Measurements from ENCODE around the gene NRXN3. TPM values are rescaled to one million over a fixed set of nuclear protein-coding genes. Genes with fewer than 3 reads are reported as not detected.
A peak's percentile ranks its signal among the peaks of the same experiment; 100 is the strongest.

The NRXN3 gene
- total RNA-seq, 4 donors from 2014 or later = 4.1 to 11.9 (median 5.8) TPM

GRCh38 chr14:78683206-78683605 is 513.0 kb downstream of the NRXN3 start:
- 56 to 79% methylated on average over 5 of the region's 5 CpGs for WGBS, 2 donors (ENCODE audit: low coverage in 1 of 2)
- Histone ChIP-seq H3K4me1 (no peaks in the 10 kb centered on the region), H3K9me3 (no peaks in the 10 kb centered on the region), H3K4me3 (no peak overlapping the region), H3K36me3 (no peaks in the 10 kb centered on the region), H3K27me3 (no peaks in the 10 kb centered on the region), H3K27ac (no peak overlapping the region)
- intact Hi-C loops (cut with DNase I; ENCODE audit: low total_unique reads) = no loop called here
- TF ChIP-seq EP300 (IDR thresholded peaks at IDR 0.05; ENCODE audit: low read depth) (no peak), POLR2A (IDR thresholded peaks at IDR 0.05) (no peak), POLR2AphosphoS5 (IDR thresholded peaks at IDR 0.05) (no peak)
- TF ChIP-seq, protein P1, sequence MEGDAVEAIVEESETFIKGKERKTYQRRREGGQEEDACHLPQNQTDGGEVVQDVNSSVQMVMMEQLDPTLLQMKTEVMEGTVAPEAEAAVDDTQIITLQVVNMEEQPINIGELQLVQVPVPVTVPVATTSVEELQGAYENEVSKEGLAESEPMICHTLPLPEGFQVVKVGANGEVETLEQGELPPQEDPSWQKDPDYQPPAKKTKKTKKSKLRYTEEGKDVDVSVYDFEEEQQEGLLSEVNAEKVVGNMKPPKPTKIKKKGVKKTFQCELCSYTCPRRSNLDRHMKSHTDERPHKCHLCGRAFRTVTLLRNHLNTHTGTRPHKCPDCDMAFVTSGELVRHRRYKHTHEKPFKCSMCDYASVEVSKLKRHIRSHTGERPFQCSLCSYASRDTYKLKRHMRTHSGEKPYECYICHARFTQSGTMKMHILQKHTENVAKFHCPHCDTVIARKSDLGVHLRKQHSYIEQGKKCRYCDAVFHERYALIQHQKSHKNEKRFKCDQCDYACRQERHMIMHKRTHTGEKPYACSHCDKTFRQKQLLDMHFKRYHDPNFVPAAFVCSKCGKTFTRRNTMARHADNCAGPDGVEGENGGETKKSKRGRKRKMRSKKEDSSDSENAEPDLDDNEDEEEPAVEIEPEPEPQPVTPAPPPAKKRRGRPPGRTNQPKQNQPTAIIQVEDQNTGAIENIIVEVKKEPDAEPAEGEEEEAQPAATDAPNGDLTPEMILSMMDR (IDR thresholded peaks at IDR 0.05) = no peak
- in situ Hi-C loops (cut with MboI; ENCODE audit: low pct_ligation_motif_present in 1 of 4, low pct_unique_long_range_greater_than_20kb in 1 of 4, low sequenced_read_pairs in 3 of 4) = no loop called here
- DNase-seq = no peak

GRCh38 chr14:78683981-78684380 is 513.8 kb downstream of the NRXN3 start:
- in situ Hi-C loops (cut with MboI; ENCODE audit: low pct_ligation_motif_present in 1 of 4, low pct_unique_long_range_greater_than_20kb in 1 of 4, low sequenced_read_pairs in 3 of 4) (no loop called here), intact Hi-C loops (cut with DNase I; ENCODE audit: low total_unique reads) (no loop called here)
- Histone ChIP-seq H3K27ac (no peak overlapping the region), H3K4me1 (no peaks in the 10 kb centered on the region), H3K36me3 (no peaks in the 10 kb centered on the region), H3K27me3 (no peaks in the 10 kb centered on the region), H3K4me3 (no peak overlapping the region), H3K9me3 (no peaks in the 10 kb centered on the region)
- WGBS, 2 donors (ENCODE audit: low coverage in 1 of 2) = 38% methylated on average over 1 of the region's 1 CpG; no CpG with 5 or more reads in 1 of the 2 donors
- TF ChIP-seq POLR2A (IDR thresholded peaks at IDR 0.05) (no peak), EP300 (IDR thresholded peaks at IDR 0.05; ENCODE audit: low read depth) (no peak), POLR2AphosphoS5 (IDR thresholded peaks at IDR 0.05) (no peak)
- TF ChIP-seq, protein P1 (IDR thresholded peaks at IDR 0.05) = no peak
- DNase-seq = no peak

DNA sequence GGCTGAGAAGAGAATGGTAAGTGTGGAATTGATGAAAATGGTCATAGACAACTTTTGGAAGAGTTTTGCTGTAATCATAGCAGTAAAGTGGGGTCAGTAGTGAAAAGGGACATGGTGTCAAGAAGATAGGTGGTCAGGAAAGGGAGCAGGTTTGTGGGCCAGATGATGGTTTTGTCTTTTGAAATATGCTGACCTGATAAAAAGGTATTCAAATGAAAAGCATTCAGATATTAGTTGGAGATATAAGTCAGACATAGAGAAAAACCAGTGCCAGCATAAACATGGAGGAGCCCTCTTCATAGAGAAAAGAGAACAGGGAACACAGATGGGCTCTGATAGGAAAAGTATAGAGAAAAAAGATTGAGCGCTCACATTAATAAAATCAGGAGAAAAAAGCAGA is 518.3 kb downstream of the NRXN3 start:
- H3K27me3 ChIP-seq = no peaks in the 10 kb centered on the region
- H3K4me3 ChIP-seq = no peak overlapping the region
- WGBS, 2 donors (ENCODE audit: low coverage in 1 of 2) = 70 to 83% methylated on average over 1 of the region's 1 CpG
- no peaks in the 10 kb centered on the region for H3K9me3 ChIP-seq
- in situ Hi-C loops (cut with MboI; ENCODE audit: low pct_ligation_motif_present in 1 of 4, low pct_unique_long_range_greater_than_20kb in 1 of 4, low sequenced_read_pairs in 3 of 4) (no loop called here), intact Hi-C loops (cut with DNase I; ENCODE audit: low total_unique reads) (no loop called here)
- no peaks in the 10 kb centered on the region for H3K36me3 ChIP-seq
- peaks cover 0 to 8% (median 0%) of the 10 kb centered on the region in 4 donors for H3K4me1 ChIP-seq
- TF ChIP-seq EP300 (IDR thresholded peaks at IDR 0.05; ENCODE audit: low read depth) = no peak
- no peak for TF ChIP-seq POLR2AphosphoS5 (IDR thresholded peaks at IDR 0.05)
- no peak for TF ChIP-seq POLR2A (IDR thresholded peaks at IDR 0.05)
- no peak for DNase-seq
- no peak overlapping the region for H3K27ac ChIP-seq

GRCh38 chr14:78690836-78691235 is 520.7 kb downstream of the NRXN3 start:
- 54 to 63% methylated on average over 2 of the region's 2 CpGs for WGBS, 2 donors (ENCODE audit: low coverage in 1 of 2)
- H3K9me3 ChIP-seq = no peaks in the 10 kb centered on the region
- H3K4me1 ChIP-seq = peaks cover 0 to 8% (median 0%) of the 10 kb centered on the region in 4 donors
- H3K27me3 ChIP-seq = no peaks in the 10 kb centered on the region
- no peak overlapping the region for H3K27ac ChIP-seq
- no peak for TF ChIP-seq POLR2AphosphoS5 (IDR thresholded peaks at IDR 0.05)
- no peak for TF ChIP-seq EP300 (IDR thresholded peaks at IDR 0.05; ENCODE audit: low read depth)
- no peaks in the 10 kb centered on the region for H3K36me3 ChIP-seq
- intact Hi-C loops (cut with DNase I; ENCODE audit: low total_unique reads) (no loop called here), in situ Hi-C loops (cut with MboI; ENCODE audit: low pct_ligation_motif_present in 1 of 4, low pct_unique_long_range_greater_than_20kb in 1 of 4, low sequenced_read_pairs in 3 of 4) (no loop called here)
- no peak overlapping the region for H3K4me3 ChIP-seq
- DNase-seq = no peak

DNA sequence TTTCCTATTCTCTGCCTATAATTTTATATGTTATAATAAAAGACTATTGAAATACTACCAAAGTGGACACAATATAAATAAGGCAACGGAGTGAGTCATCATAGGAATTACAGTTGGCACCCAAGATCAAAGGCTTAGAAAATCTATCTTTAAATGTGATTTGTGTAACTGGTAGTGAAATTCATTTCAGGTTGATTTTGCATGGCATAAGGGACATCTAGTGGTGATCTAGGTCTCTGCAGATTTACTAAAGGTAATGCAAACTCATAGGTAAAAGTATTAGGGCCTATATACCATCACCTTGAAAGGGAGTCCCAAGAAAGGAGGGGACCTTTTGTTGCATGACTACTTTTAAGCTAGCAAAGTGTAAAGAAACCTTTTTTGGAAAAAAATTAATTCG is 527.2 kb downstream of the NRXN3 start:
- WGBS, 2 donors (ENCODE audit: low coverage in 1 of 2) = 8 to 19% methylated on average over 1 to 2 of the region's 2 CpGs
- DNase-seq = no peak
- H3K4me1 ChIP-seq = no peaks in the 10 kb centered on the region
- H3K27me3 ChIP-seq = no peaks in the 10 kb centered on the region
- TF ChIP-seq, protein P1 (IDR thresholded peaks at IDR 0.05) = peak; percentile 31 to 57 (median 54)
- TF ChIP-seq POLR2AphosphoS5 (IDR thresholded peaks at IDR 0.05) = no peak
- H3K36me3 ChIP-seq = no peaks in the 10 kb centered on the region
- intact Hi-C loops (cut with DNase I; ENCODE audit: low total_unique reads) = no loop called here
- H3K27ac ChIP-seq = no peak overlapping the region
- H3K4me3 ChIP-seq = no peak overlapping the region
- no peaks in the 10 kb centered on the region for H3K9me3 ChIP-seq
- in situ Hi-C loops (cut with MboI; ENCODE audit: low pct_ligation_motif_present in 1 of 4, low pct_unique_long_range_greater_than_20kb in 1 of 4, low sequenced_read_pairs in 3 of 4) = no loop called here
